ENCODE measurements around the gene MRPL18.

MRPL18 gene

DNA sequence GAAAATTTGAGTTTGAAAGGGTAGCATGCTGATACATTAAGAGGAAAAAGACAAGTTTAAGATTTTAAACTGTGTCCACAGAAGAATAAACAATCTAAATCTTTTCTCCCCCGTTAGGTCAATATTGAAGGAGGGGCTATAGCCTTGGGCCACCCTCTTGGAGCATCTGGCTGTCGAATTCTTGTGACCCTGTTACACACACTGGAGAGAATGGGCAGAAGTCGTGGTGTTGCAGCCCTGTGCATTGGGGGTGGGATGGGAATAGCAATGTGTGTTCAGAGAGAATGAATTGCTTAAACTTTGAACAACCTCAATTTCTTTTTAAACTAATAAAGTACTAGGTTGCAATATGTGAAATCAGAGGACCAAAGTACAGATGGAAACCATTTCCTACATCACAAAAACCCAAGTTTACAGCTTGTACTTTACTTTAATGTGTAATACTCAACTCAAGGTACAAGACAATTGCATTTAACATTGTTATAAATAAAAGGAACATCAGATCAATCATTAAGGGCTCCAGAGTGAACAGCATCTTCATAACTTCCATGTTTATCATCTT, 11.6 kb upstream of the MRPL18 start:
- DNase-seq (no peak), ATAC-seq (ENCODE audit: insufficient read depth, low read depth) (no peak)
- no peak overlapping the region for H3K9ac ChIP-seq (ENCODE audit: low read depth, low read length)
- H3K4me3 ChIP-seq (ENCODE audit: low read depth in 1 of 2, low read length in 2 of 2): no peak overlapping the region
- H3K27ac ChIP-seq (ENCODE audit: low read length): no peak overlapping the region
- peaks cover 39% of the 10 kb centered on the region for H3K79me2 ChIP-seq (ENCODE audit: insufficient read depth, low read length)
- H3K4me1 ChIP-seq (ENCODE audit: insufficient read depth, low read length): peaks cover 12% of the 10 kb centered on the region; the same call in 1 of the 2 replicates
- peaks cover 30% of the 10 kb centered on the region; the same call in 1 of the 2 replicates for H4K20me1 ChIP-seq (ENCODE audit: insufficient read depth, low read length)
- no peaks in the 10 kb centered on the region for H3K27me3 ChIP-seq (ENCODE audit: insufficient read depth, low read length, poor library complexity)
- TF ChIP-seq EZH2 (IDR thresholded peaks at IDR 0.05; ENCODE audit: borderline replicate concordance, low read depth, low read length, severe bottlenecking): no peak
- TF ChIP-seq CTCF (IDR thresholded peaks at IDR 0.05; ENCODE audit: borderline replicate concordance, extremely low read depth, low read length, poor library complexity, severe bottlenecking): no peak
- H3K36me3 ChIP-seq (ENCODE audit: insufficient read depth, low read length): peaks cover 98% of the 10 kb centered on the region
- no peak overlapping the region for H3K4me2 ChIP-seq (ENCODE audit: insufficient read depth, low read length)
- H2AFZ ChIP-seq (ENCODE audit: low read depth, low read length): no peak overlapping the region
- no peaks in the 10 kb centered on the region for H3K9me3 ChIP-seq (ENCODE audit: insufficient read depth, low read length, severe bottlenecking)

- Histone ChIP-seq H3K4me2 (ENCODE audit: insufficient read depth, low read length) (peak overlapping the region; percentile 96), H3K9ac (ENCODE audit: low read depth, low read length) (peak overlapping the region; percentile 94), H3K36me3 (ENCODE audit: insufficient read depth, low read length) (peaks cover 88% of the 10 kb centered on the region), H3K27me3 (ENCODE audit: insufficient read depth, low read length, poor library complexity) (no peaks in the 10 kb centered on the region), H2AFZ (ENCODE audit: low read depth, low read length) (no peak overlapping the region), H3K9me3 (ENCODE audit: insufficient read depth, low read length, severe bottlenecking) (no peaks in the 10 kb centered on the region), H3K27ac (ENCODE audit: low read length) (peak overlapping the region; percentile 93), H3K4me1 (ENCODE audit: insufficient read depth, low read length) (peaks cover 71% of the 10 kb centered on the region), H3K79me2 (ENCODE audit: insufficient read depth, low read length) (peaks cover 96% of the 10 kb centered on the region), H3K4me3 (ENCODE audit: low read depth in 1 of 2, low read length in 2 of 2) (peak overlapping the region; percentile 94 to 97), H4K20me1 (ENCODE audit: insufficient read depth, low read length) (peaks cover 56% of the 10 kb centered on the region)
- no peak for TF ChIP-seq EZH2 (IDR thresholded peaks at IDR 0.05; ENCODE audit: borderline replicate concordance, low read depth, low read length, severe bottlenecking)
- TF ChIP-seq CTCF (IDR thresholded peaks at IDR 0.05; ENCODE audit: borderline replicate concordance, extremely low read depth, low read length, poor library complexity, severe bottlenecking): no peak
- peak; percentile 60 for DNase-seq
- no peak for ATAC-seq (ENCODE audit: insufficient read depth, low read depth)
These were observed 2.0 kb upstream of the MRPL18 start for GRCh38 chr6:159788276-159788675.

GRCh38 chr6:159788753-159789376, 1.4 kb upstream of the MRPL18 start:
- no peak for ATAC-seq (ENCODE audit: insufficient read depth, low read depth)
- H2AFZ ChIP-seq (ENCODE audit: low read depth, low read length): peak overlapping the region; percentile 77
- no peaks in the 10 kb centered on the region for H3K9me3 ChIP-seq (ENCODE audit: insufficient read depth, low read length, severe bottlenecking)
- H3K4me2 ChIP-seq (ENCODE audit: insufficient read depth, low read length): peak overlapping the region; percentile 96
- H4K20me1 ChIP-seq (ENCODE audit: insufficient read depth, low read length): peaks cover 51% of the 10 kb centered on the region
- H3K79me2 ChIP-seq (ENCODE audit: insufficient read depth, low read length): peaks cover 93% of the 10 kb centered on the region
- peaks cover 88% of the 10 kb centered on the region for H3K36me3 ChIP-seq (ENCODE audit: insufficient read depth, low read length)
- H3K27ac ChIP-seq (ENCODE audit: low read length): peak overlapping the region; percentile 93
- peak overlapping the region; percentile 94 for H3K9ac ChIP-seq (ENCODE audit: low read depth, low read length)
- H3K27me3 ChIP-seq (ENCODE audit: insufficient read depth, low read length, poor library complexity): no peaks in the 10 kb centered on the region
- DNase-seq: peak; percentile 33
- H3K4me3 ChIP-seq (ENCODE audit: low read depth in 1 of 2, low read length in 2 of 2): peak overlapping the region; percentile 94 to 97
- TF ChIP-seq CTCF (IDR thresholded peaks at IDR 0.05; ENCODE audit: borderline replicate concordance, extremely low read depth, low read length, poor library complexity, severe bottlenecking): no peak
- TF ChIP-seq EZH2 (IDR thresholded peaks at IDR 0.05; ENCODE audit: borderline replicate concordance, low read depth, low read length, severe bottlenecking): no peak
- H3K4me1 ChIP-seq (ENCODE audit: insufficient read depth, low read length): peaks cover 68% of the 10 kb centered on the region

Measured in DND-41 (cell line).